Measurements from ENCODE around the gene LYSET. TPM values are rescaled to one million over a fixed set of nuclear protein-coding genes. Genes with fewer than 3 reads are reported as not detected.

Gene LYSET
- total RNA-seq, 1 experiment from 2014 or later, result 14.3 TPM

DNA sequence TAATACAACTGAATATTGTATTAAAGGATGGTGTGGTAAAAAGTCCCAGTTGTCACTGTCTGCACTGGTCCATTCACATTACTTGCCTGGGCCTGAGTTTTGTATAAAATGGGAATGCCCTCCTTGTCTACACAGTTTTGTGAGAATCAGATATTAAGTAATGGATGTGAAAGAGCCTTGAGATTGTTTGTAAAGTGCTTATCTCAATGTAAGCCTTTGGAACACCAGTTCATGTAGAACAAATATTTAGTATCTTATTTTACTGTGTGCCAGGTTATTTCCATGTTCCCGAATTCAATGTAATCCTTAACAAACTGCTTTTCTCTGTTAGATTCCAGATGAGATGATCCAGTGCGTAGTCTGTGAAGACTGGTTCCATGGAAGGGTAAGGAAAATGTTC is 29.5 kb downstream of the LYSET start:
- Histone ChIP-seq H3K9me3 (ENCODE audit: insufficient read depth, low read depth) (no peaks in the 10 kb centered on the region), H3K27me3 (ENCODE audit: insufficient read depth, low read depth) (no peaks in the 10 kb centered on the region), H3F3A (ENCODE audit: insufficient read depth, low read depth) (no peaks in the 10 kb centered on the region), H3K4me3 (no peak overlapping the region), H3K27ac (no peak overlapping the region), H3K4me1 (replicated peaks; ENCODE audit: insufficient read depth) (no peaks in the 10 kb centered on the region), H3K79me2 (ENCODE audit: low read depth) (no peaks in the 10 kb centered on the region), H2AFZ (no peak overlapping the region), H4K20me1 (ENCODE audit: insufficient read depth) (no peaks in the 10 kb centered on the region), H3K4me2 (no peak overlapping the region), H3K36me3 (ENCODE audit: low read depth) (peaks cover 4% of the 10 kb centered on the region; the same call in 1 of the 2 replicates), H3K9me2 (ENCODE audit: insufficient read depth) (no peaks in the 10 kb centered on the region)
- no peak for DNase-seq
- BruUV-seq (replicated peaks), result no TSS peak
- TF ChIP-seq, protein P1, sequence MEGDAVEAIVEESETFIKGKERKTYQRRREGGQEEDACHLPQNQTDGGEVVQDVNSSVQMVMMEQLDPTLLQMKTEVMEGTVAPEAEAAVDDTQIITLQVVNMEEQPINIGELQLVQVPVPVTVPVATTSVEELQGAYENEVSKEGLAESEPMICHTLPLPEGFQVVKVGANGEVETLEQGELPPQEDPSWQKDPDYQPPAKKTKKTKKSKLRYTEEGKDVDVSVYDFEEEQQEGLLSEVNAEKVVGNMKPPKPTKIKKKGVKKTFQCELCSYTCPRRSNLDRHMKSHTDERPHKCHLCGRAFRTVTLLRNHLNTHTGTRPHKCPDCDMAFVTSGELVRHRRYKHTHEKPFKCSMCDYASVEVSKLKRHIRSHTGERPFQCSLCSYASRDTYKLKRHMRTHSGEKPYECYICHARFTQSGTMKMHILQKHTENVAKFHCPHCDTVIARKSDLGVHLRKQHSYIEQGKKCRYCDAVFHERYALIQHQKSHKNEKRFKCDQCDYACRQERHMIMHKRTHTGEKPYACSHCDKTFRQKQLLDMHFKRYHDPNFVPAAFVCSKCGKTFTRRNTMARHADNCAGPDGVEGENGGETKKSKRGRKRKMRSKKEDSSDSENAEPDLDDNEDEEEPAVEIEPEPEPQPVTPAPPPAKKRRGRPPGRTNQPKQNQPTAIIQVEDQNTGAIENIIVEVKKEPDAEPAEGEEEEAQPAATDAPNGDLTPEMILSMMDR (conservative IDR thresholded peaks at IDR 0.05), result no peak
- no peak for TF ChIP-seq EZH2 (IDR thresholded peaks at IDR 0.05; ENCODE audit: low read depth)
- ChIA-PET CTCF (interaction anchor here (0.6 kb wide), 1 partner anchor 376 kb away, joined by 3 read pairs; no protein-coding TSS in a partner anchor), POLR2A (ENCODE audit: unreplicated experiment) (no interaction called here)
- intact Hi-C loops (cut with micrococcal nuclease; ENCODE audit: unreplicated experiment), result no loop called here

DNA sequence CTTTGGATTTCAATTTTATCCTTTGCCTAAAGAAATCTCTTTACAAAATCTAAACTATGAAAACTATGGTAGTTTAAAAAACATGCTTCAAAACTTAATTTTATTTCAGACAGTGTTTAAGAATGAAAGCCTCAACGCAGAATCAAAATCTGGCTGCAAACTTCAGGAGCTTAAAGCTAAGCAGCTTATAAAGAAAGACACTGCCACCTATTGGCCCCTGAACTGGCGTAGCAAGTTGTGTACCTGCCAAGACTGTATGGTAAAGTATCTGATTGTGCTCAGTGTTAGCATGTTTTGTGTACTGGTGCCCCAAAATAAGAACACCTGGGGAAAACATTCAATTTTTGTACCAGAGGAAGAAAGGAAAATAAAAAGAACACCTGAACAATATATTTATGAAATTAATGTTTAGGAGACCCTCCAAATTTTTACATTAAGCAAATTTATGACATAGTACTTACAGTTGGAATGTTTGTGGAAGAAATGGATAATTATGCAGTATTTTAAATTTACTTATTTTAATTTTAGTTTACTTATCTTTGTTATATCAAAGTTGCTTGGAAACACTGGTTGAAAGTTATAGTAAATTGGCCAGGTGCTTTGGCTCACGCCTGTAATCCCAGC is 34.1 kb downstream of the LYSET start:
- CTCF ChIA-PET, result interaction anchor here (0.6 to 0.7 kb wide), 2 partner anchors 64 to 225 kb away, joined by 4 to 5 read pairs; no protein-coding TSS in a partner anchor
- Histone ChIP-seq H3K4me3 (no peak overlapping the region), H4K20me1 (ENCODE audit: insufficient read depth) (no peaks in the 10 kb centered on the region), H3K9me3 (ENCODE audit: insufficient read depth, low read depth) (no peaks in the 10 kb centered on the region), H3F3A (ENCODE audit: insufficient read depth, low read depth) (no peaks in the 10 kb centered on the region), H2AFZ (no peak overlapping the region), H3K27me3 (ENCODE audit: insufficient read depth, low read depth) (no peaks in the 10 kb centered on the region), H3K4me2 (no peak overlapping the region), H3K79me2 (ENCODE audit: low read depth) (no peaks in the 10 kb centered on the region), H3K36me3 (ENCODE audit: low read depth) (peaks cover 4% of the 10 kb centered on the region; the same call in 1 of the 2 replicates), H3K4me1 (replicated peaks; ENCODE audit: insufficient read depth) (no peaks in the 10 kb centered on the region), H3K27ac (no peak overlapping the region), H3K9me2 (ENCODE audit: insufficient read depth) (no peaks in the 10 kb centered on the region)
- intact Hi-C loops (cut with micrococcal nuclease; ENCODE audit: unreplicated experiment), result no loop called here
- TF ChIP-seq, protein P1 (conservative IDR thresholded peaks at IDR 0.05), result peak; percentile 73
- TF ChIP-seq EZH2 (IDR thresholded peaks at IDR 0.05; ENCODE audit: low read depth), result no peak
- peak in 1 of 2 experiments; percentile 65 for DNase-seq
- no TSS peak for BruUV-seq (replicated peaks)
- POLR2A ChIA-PET (ENCODE audit: unreplicated experiment), result interaction anchor here (0.6 to 0.7 kb wide), 4 partner anchors 13 to 575 kb away, joined by 3 to 16 read pairs (median 10); partner anchors contain the start of genes GON7 and UBR7

DNA sequence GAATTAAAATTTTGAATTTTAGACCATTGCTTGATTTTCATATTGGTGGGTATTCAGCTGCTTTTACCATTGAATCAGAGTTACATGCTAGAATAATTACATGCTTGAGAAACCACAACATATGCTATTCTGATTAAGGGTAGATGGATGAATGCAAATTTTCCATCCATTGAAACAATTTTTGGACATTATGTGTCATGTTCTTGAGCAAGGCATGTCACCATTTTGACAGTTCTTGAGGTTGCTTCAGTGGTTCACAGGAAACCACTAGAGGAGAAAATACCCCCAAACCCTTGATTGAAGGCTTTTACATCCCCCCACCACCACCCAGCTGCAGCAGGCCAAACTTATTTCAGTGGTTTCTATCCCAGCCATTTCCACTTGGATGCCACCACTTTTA is 35.4 kb downstream of the LYSET start:
- Histone ChIP-seq H3K9me3 (ENCODE audit: insufficient read depth, low read depth) (no peaks in the 10 kb centered on the region), H3K4me1 (replicated peaks; ENCODE audit: insufficient read depth) (no peaks in the 10 kb centered on the region), H3K27ac (no peak overlapping the region), H2AFZ (no peak overlapping the region), H3K79me2 (ENCODE audit: low read depth) (no peaks in the 10 kb centered on the region), H3K36me3 (ENCODE audit: low read depth) (no peaks in the 10 kb centered on the region; the same call in 1 of the 2 replicates), H3K9me2 (ENCODE audit: insufficient read depth) (no peaks in the 10 kb centered on the region), H3K4me2 (no peak overlapping the region), H3K27me3 (ENCODE audit: insufficient read depth, low read depth) (no peaks in the 10 kb centered on the region), H3F3A (ENCODE audit: insufficient read depth, low read depth) (no peaks in the 10 kb centered on the region), H4K20me1 (ENCODE audit: insufficient read depth) (no peaks in the 10 kb centered on the region), H3K4me3 (no peak overlapping the region)
- CTCF ChIA-PET, result no interaction called here
- no peak for DNase-seq
- no TSS peak for BruUV-seq (replicated peaks)
- intact Hi-C loops (cut with micrococcal nuclease; ENCODE audit: unreplicated experiment), result no loop called here
- TF ChIP-seq, protein P1 (conservative IDR thresholded peaks at IDR 0.05), result no peak
- TF ChIP-seq EZH2 (IDR thresholded peaks at IDR 0.05; ENCODE audit: low read depth), result no peak
- POLR2A ChIA-PET (ENCODE audit: unreplicated experiment), result no interaction called here

Data from PC-9 (cell line).